Measurements from ENCODE around the gene ZNF329.

GRCh38 chr19:58086825-58087710, 63.5 kb downstream of the ZNF329 start:
- no peak for TF ChIP-seq TAF1 (IDR thresholded peaks at IDR 0.05; ENCODE audit: borderline replicate concordance, insufficient read depth, low read length)
- TF ChIP-seq POLR2AphosphoS5 (IDR thresholded peaks at IDR 0.05; ENCODE audit: low read depth, low read length), result no peak
- TF ChIP-seq, protein P1, sequence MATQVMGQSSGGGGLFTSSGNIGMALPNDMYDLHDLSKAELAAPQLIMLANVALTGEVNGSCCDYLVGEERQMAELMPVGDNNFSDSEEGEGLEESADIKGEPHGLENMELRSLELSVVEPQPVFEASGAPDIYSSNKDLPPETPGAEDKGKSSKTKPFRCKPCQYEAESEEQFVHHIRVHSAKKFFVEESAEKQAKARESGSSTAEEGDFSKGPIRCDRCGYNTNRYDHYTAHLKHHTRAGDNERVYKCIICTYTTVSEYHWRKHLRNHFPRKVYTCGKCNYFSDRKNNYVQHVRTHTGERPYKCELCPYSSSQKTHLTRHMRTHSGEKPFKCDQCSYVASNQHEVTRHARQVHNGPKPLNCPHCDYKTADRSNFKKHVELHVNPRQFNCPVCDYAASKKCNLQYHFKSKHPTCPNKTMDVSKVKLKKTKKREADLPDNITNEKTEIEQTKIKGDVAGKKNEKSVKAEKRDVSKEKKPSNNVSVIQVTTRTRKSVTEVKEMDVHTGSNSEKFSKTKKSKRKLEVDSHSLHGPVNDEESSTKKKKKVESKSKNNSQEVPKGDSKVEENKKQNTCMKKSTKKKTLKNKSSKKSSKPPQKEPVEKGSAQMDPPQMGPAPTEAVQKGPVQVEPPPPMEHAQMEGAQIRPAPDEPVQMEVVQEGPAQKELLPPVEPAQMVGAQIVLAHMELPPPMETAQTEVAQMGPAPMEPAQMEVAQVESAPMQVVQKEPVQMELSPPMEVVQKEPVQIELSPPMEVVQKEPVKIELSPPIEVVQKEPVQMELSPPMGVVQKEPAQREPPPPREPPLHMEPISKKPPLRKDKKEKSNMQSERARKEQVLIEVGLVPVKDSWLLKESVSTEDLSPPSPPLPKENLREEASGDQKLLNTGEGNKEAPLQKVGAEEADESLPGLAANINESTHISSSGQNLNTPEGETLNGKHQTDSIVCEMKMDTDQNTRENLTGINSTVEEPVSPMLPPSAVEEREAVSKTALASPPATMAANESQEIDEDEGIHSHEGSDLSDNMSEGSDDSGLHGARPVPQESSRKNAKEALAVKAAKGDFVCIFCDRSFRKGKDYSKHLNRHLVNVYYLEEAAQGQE (IDR thresholded peaks at IDR 0.05; ENCODE audit: insufficient read depth in 1 of 2, low read depth in 2 of 2, low read length in 2 of 2), result no peak
- no peak for TF ChIP-seq SIN3A (IDR thresholded peaks at IDR 0.05; ENCODE audit: borderline replicate concordance, insufficient read depth, low read length)
- TF ChIP-seq FOXP2 (optimal IDR thresholded peaks at IDR 0.05; ENCODE audit: borderline replicate concordance, extremely low read depth, extremely low read length, insufficient read depth), result no peak
